ENCODE measurements around the gene HAND2. TPM values are rescaled to one million over a fixed set of nuclear protein-coding genes. Genes with fewer than 3 reads are reported as not detected.

The HAND2 gene
- total RNA-seq, 2 donors from 2014 or later = 7.3 to 11.4 TPM

DNA sequence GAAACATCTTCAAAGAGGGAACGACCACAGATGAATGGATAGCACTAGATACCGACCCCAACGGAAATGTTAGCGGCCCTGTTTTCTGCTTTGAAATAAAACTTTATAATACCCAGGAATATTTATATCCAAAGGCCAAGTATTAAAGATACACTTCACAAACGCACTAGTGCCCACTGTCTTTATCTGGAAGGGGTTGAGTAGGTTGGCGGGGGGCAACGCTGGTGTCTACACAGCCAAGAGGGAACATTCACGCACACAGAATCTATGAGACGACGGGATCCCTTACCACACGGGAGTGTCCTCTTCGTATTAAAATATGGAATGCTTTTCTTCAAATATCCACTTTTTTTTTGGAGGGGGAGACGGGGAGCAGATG lies 3.3 kb downstream of the HAND2 start:
- no peak for TF ChIP-seq POLR2A (IDR thresholded peaks at IDR 0.05)
- TF ChIP-seq, protein P1, sequence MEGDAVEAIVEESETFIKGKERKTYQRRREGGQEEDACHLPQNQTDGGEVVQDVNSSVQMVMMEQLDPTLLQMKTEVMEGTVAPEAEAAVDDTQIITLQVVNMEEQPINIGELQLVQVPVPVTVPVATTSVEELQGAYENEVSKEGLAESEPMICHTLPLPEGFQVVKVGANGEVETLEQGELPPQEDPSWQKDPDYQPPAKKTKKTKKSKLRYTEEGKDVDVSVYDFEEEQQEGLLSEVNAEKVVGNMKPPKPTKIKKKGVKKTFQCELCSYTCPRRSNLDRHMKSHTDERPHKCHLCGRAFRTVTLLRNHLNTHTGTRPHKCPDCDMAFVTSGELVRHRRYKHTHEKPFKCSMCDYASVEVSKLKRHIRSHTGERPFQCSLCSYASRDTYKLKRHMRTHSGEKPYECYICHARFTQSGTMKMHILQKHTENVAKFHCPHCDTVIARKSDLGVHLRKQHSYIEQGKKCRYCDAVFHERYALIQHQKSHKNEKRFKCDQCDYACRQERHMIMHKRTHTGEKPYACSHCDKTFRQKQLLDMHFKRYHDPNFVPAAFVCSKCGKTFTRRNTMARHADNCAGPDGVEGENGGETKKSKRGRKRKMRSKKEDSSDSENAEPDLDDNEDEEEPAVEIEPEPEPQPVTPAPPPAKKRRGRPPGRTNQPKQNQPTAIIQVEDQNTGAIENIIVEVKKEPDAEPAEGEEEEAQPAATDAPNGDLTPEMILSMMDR (IDR thresholded peaks at IDR 0.05) = no peak
- intact Hi-C loops (cut with DNase I) = no loop called here
- DNase-seq (no peak), ATAC-seq (no peak)
- peak overlapping the region in 1 of 4 donors; percentile 26 for H3K27ac ChIP-seq
- peaks cover 0 to 25% of the 10 kb centered on the region in 2 donors for H3K27me3 ChIP-seq
- WGBS, 2 donors = 29 to 44% methylated on average over 13 of the region's 13 CpGs
- no peaks in the 10 kb centered on the region for H3K9me3 ChIP-seq
- peaks cover 32% of the 10 kb centered on the region for H3K4me1 ChIP-seq
- no peak overlapping the region for H3K4me3 ChIP-seq
- H3K36me3 ChIP-seq (replicated peaks in 1 of 2; ENCODE audit: insufficient read depth in 1 of 2, low read depth in 2 of 2) = no peaks in the 10 kb centered on the region

DNA sequence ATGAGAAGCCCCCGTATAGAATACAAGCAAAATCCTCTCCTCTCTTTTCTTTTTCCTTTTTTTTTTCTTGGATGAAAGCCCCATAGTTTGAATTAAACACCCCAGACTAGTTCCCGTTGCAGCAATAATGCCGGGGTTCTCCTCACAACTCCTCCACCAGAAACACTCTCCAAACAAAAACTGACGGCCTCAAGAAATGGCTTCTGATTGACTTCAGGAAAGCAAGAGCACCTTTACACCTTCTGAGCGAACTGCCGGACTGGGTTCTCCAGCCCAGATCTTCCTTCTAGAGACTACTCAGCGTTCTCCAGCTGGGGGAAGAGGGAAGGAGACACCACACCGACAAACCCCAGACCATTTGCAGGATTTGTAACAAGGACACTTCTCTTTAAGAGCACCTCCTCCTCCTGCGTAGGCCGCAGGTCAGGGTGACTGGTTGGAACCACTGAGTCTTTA lies 4.0 kb downstream of the HAND2 start:
- intact Hi-C loops (cut with DNase I) = no loop called here
- peaks cover 33% of the 10 kb centered on the region for H3K4me1 ChIP-seq
- TF ChIP-seq POLR2A (IDR thresholded peaks at IDR 0.05) = no peak
- TF ChIP-seq, protein P1 (IDR thresholded peaks at IDR 0.05) = no peak
- no peaks in the 10 kb centered on the region for H3K36me3 ChIP-seq (replicated peaks in 1 of 2; ENCODE audit: insufficient read depth in 1 of 2, low read depth in 2 of 2)
- H3K9me3 ChIP-seq = no peaks in the 10 kb centered on the region
- H3K27me3 ChIP-seq = peaks cover 0 to 18% of the 10 kb centered on the region in 2 donors
- H3K27ac ChIP-seq = peak overlapping the region in 1 of 4 donors; percentile 26
- no peak for DNase-seq
- WGBS, 2 donors = 45 to 50% methylated on average over 10 of the region's 10 CpGs
- no peak overlapping the region for H3K4me3 ChIP-seq
- ATAC-seq = no peak

DNA sequence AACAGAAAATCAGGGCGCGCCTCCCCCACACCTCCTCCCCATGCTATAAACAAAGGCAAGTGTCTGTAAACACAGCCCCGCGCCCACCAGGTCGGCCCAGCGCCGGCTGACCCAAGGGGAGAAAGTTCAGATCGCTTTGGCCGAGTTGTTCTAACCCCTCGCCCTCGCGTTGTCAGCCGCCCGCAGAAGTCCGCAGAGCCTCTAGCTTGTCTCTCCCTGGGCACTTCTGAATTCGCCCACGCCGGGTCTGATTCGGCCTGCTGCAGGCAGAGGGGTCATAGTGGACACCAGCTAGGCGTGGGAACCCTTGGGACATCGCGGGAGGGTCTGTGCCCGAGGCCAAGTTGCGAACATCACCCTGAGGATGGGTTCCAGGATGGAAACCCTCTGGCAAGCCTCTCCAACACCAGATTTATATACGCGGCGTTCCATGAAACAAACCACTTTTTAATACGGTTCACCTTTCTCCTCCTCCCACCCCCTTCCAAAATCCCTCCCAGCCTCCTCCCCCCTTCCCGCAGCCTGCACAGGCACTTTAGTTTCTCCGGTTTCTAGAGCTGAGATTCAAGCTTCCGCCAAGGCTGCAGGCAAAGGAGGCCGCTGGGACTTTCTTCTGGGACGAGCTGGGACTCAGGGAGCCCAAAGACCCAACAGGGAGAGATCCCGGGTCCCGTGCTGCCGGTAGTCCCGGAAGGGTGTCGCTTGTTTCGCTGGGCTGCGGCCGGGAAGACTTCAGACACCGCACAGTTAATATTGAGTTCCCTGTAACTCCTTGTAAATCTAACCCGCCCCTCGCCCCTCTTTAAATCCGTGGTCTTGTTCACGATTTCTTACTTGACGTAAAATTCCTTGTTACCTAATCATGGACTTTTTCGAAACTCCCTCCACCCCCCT lies 4.7 kb downstream of the HAND2 start:
- DNase-seq (no peak), ATAC-seq (no peak)
- Histone ChIP-seq H3K4me3 (no peak overlapping the region), H3K4me1 (peaks cover 29% of the 10 kb centered on the region), H3K27ac (peak overlapping the region in 3 of 4 donors; percentile 7 to 25 (median 18)), H3K27me3 (peaks cover 0 to 11% of the 10 kb centered on the region in 2 donors), H3K9me3 (no peaks in the 10 kb centered on the region), H3K36me3 (replicated peaks in 1 of 2; ENCODE audit: insufficient read depth in 1 of 2, low read depth in 2 of 2) (no peaks in the 10 kb centered on the region)
- 15 to 27% methylated on average over 38 to 48 of the region's 48 CpGs for WGBS, 2 donors
- intact Hi-C loops (cut with DNase I) = no loop called here
- no peak for TF ChIP-seq POLR2A (IDR thresholded peaks at IDR 0.05)
- TF ChIP-seq, protein P1 (IDR thresholded peaks at IDR 0.05) = no peak

DNA sequence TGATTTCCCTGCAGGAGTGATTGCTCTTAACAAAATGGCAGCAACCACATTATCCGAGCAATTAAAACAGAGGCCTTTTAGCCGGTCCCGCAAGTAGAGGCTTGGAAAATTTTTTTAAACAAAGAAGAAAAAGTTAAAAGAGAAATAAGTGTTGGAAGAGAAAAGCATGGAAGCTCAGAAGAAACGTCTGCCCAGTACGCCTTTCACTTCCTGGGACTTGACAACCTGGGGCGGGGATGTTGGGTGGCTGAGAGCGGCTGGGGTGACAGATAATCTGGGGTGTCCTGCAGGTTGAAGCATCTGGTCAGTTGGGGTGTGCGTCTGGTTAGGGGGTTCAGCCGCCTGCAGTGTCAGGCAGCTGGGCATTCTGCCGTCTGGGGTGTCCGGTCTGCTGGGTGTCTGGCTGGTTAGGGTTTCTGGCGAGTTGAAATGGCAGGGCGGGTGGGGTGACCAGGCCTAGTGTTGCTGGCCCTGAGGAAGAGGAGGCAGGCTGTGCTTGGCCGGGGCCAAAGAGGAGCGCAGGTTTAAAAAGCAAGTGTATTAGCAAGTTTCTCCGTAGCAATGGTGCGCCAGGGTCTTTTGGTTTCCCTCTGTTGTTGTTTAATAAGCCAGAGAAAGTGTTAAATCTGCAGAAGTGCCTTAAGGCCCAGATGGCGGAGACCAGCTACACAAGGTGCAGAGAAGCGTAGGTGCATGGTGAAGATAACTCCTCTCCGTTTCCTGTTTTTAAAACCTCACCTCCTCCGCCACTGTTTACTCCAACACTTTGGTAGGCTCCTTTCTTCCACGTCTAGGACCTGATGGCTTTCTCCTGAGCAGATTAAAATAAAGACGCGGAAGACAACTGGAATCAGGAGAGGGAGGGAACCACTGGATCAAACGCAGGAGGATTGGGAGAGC lies 5.6 kb downstream of the HAND2 start:
- WGBS, 2 donors = 48 to 58% methylated on average over 25 of the region's 25 CpGs
- no peaks in the 10 kb centered on the region for H3K9me3 ChIP-seq
- H3K4me3 ChIP-seq = no peak overlapping the region
- TF ChIP-seq POLR2A (IDR thresholded peaks at IDR 0.05) = no peak
- TF ChIP-seq, protein P1 (IDR thresholded peaks at IDR 0.05) = no peak
- H3K4me1 ChIP-seq = peaks cover 20% of the 10 kb centered on the region
- ATAC-seq (no peak), DNase-seq (no peak)
- peaks cover 0 to 5% of the 10 kb centered on the region in 2 donors for H3K27me3 ChIP-seq
- peak overlapping the region in 3 of 4 donors; percentile 7 to 25 (median 25) for H3K27ac ChIP-seq
- no peaks in the 10 kb centered on the region for H3K36me3 ChIP-seq (replicated peaks in 1 of 2; ENCODE audit: insufficient read depth in 1 of 2, low read depth in 2 of 2)
- intact Hi-C loops (cut with DNase I) = no loop called here

Data from body of pancreas (tissue), 4 donors.